Kidney epithelial cell (primary cell): ENCODE measurements around the gene MYO18B. TPM values are rescaled to one million over a fixed set of nuclear protein-coding genes. Genes with fewer than 3 reads are reported as not detected.

Experiments
- DNase-seq: peaks from one replicate; pipeline ENCODE4 v3.0.0-alpha.2; 2010; ENCODE audit warnings: low read depth
- H3K27me3 ChIP-seq: 2 replicates; pipeline ENCODE4 v1.6.0; 2011; ENCODE audit warnings: low read length; ENCODE audit not compliant: control insufficient read depth, insufficient read depth
- H3K36me3 ChIP-seq: 2 replicates; pipeline ENCODE4 v1.5.1; 2011; ENCODE audit warnings: low read length; ENCODE audit not compliant: control insufficient read depth, insufficient read depth
- H3K4me3 ChIP-seq: 2 replicates; pipeline ENCODE4 v1.5.1; 2011; ENCODE audit warnings: low read depth, mild to moderate bottlenecking, control low read depth, low read length
- total RNA-seq: library from RNA; depleted of rRNA; stranded (reverse); fragments of >200 nt; gene quantifications from 2 replicates; pipeline ENCODE4 v1.2.3, GENCODE V29; 2015
- TF ChIP-seq, protein P1 (sequence below): IDR thresholded peaks from 2 replicates; pipeline ENCODE4 v1.5.1; 2011; ENCODE audit warnings: mild to moderate bottlenecking, moderate library complexity, low read length, control low read depth, inconsistent platforms; ENCODE audit not compliant: insufficient read depth, poor library complexity, severe bottlenecking

Gene MYO18B
- total RNA-seq, 1 donor from 2014 or later = not detected

DNA sequence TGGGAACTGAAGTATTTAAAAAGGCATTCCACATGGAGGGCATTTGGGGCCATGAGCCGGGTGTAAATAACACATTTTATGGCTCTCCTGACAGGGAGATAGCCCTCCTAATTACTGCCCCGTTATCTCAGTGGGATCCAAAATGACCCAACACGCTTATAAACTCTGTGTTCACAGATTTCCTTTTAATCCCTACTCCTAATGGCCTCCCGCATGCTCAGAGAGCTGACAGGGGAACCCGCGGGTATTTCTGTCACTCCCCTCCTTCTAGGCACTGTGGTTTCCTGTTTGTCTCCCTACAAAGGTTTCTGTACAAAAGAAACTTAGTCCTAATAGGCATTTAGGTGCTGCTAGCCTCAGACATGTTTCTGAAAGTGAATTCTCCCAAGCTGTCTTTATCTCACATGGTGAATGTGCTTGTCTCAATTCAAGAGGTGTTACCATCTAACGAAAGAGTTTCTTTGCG is 224.5 kb downstream of the MYO18B start:
- DNase-seq = no peak
- Histone ChIP-seq H3K27me3 (no peaks in the 10 kb centered on the region), H3K4me3 (no peak overlapping the region), H3K36me3 (no peaks in the 10 kb centered on the region)
- TF ChIP-seq, protein P1, sequence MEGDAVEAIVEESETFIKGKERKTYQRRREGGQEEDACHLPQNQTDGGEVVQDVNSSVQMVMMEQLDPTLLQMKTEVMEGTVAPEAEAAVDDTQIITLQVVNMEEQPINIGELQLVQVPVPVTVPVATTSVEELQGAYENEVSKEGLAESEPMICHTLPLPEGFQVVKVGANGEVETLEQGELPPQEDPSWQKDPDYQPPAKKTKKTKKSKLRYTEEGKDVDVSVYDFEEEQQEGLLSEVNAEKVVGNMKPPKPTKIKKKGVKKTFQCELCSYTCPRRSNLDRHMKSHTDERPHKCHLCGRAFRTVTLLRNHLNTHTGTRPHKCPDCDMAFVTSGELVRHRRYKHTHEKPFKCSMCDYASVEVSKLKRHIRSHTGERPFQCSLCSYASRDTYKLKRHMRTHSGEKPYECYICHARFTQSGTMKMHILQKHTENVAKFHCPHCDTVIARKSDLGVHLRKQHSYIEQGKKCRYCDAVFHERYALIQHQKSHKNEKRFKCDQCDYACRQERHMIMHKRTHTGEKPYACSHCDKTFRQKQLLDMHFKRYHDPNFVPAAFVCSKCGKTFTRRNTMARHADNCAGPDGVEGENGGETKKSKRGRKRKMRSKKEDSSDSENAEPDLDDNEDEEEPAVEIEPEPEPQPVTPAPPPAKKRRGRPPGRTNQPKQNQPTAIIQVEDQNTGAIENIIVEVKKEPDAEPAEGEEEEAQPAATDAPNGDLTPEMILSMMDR = no peak

DNA sequence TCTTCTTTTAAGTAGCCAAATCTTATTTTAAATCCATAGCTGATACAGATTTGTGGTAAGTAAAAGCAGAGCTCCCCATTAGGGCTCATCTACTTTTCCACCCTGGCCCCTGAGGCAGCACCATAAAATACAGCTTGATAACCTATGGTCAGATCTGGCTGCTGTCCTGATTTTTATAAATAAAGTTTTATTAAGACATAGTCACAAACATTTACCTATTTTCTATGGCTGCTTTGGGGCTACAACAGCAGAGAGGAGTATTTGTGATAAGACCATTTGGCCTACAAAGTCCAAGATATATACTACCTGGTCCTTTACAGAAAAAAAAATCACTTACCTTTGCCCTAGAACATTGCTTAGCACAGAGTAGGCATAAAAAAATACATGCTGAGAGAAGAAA is 227.3 kb downstream of the MYO18B start:
- Histone ChIP-seq H3K4me3 (no peak overlapping the region), H3K27me3 (no peaks in the 10 kb centered on the region), H3K36me3 (no peaks in the 10 kb centered on the region)
- DNase-seq = no peak
- TF ChIP-seq, protein P1 = no peak

DNA sequence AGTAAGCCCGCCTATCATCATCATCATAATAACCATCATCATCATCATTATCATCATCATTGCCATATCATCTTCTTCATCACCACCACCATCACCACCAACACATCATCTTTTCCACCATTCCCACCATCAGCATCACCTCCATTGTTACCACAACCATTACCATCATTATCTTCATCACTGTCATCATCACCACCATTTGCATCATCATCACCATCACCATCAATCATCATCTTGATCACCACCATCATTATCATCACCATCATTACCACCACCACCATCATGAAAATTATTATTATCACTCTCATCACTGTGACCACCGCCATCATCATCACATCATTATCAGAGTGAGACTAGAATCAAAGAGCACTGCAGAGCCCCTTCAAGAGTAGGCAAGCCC is 227.9 kb downstream of the MYO18B start:
- TF ChIP-seq, protein P1 = no peak
- DNase-seq = no peak
- no peaks in the 10 kb centered on the region for H3K36me3 ChIP-seq
- no peaks in the 10 kb centered on the region for H3K27me3 ChIP-seq
- H3K4me3 ChIP-seq = no peak overlapping the region

DNA sequence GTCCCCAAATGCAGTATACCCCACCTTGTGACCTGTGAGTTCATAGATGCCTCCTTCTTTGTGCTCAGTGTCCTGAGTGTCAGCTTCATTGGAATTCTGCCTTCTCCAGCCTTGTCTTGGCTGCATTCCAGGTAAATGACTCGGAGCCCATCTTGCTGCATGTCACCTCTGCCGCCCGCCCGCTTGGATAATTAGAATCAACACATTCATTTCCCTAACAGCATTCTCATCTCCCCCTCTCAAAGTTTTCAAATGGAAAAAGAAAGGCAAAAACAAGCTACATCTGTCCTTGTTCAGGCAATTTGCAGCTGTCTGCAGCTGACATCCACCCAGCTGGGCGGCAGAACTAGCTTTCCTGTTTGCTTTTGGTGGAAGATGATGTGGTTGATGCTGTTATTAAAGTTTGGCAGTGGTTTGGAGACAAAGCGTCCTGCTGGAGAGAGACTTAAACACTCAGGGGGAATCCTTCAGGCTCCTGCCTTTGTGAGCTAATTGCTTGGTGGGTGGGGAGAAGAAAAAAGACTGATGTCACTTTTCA is 228.5 kb downstream of the MYO18B start:
- Histone ChIP-seq H3K4me3 (no peak overlapping the region), H3K36me3 (no peaks in the 10 kb centered on the region), H3K27me3 (no peaks in the 10 kb centered on the region)
- TF ChIP-seq, protein P1 = no peak
- no peak for DNase-seq

DNA sequence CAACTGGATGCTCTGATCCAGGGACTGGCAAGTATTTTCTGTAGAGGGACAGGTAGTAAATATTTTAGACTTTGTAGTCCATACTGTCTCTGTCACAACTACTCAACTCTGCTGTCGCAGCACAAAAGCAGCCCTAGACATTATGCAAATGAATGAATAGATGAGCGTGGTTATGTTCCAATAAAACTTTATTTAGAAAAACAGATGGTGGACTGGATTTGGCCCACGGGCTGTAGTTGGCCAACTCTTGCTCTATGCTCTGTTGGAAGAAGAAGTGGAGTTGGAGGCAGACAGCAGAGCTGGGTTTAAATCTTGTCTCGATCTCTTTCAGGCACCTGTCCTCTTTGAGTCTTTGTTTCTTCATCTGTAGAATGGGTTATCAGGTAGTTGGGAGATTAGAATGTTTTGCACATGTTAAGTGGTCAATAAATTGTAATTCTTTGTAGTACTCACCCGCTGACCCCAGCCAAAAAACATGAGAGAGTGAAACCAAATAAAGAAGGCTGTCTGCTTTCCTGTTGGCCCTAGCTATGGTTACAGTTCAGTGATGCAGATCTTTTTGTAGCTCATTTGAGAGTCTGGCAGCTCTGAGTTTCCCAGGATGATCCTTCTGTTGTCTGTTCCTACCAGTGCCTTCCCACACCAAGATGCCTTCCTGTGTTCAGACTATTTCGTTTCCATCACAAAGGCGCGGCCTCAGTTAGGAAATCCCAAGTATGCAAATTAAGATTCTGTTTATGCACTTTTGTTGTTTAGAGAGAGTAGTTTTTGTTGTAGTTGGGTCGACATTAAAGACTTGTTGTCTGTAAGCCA is 229.2 kb downstream of the MYO18B start:
- Histone ChIP-seq H3K36me3 (no peaks in the 10 kb centered on the region), H3K27me3 (no peaks in the 10 kb centered on the region), H3K4me3 (no peak overlapping the region)
- no peak for DNase-seq
- TF ChIP-seq, protein P1 = no peak
